Suprapubic skin (tissue), 4 donors: Measurements from ENCODE around the gene YIPF3. TPM values are rescaled to one million over a fixed set of nuclear protein-coding genes. Genes with fewer than 3 reads are reported as not detected.
"Not testable (repeated sequence)": the region's sequence is repeated elsewhere in the genome, so short reads cannot be mapped to it uniquely, and the experiment has no call there.

Source experiments
- DNase-seq, 2 donors: peaks; one replicate each; pipeline ENCODE4 v3.0.0-alpha.2; 2019; ENCODE audit warnings: low spot score in 2 of 2
- H3K27ac ChIP-seq: fragments of 200-600 bp; sonication (generic); one replicate; pipeline ENCODE4 v1.5.1; 2019
- H3K27me3 ChIP-seq: fragments of 200-600 bp; sonication (generic); one replicate; pipeline ENCODE4 v1.5.1; 2019
- H3K36me3 ChIP-seq: fragments of 200-600 bp; sonication (generic); one replicate; pipeline ENCODE4 v1.5.1; 2019
- H3K4me1 ChIP-seq: fragments of 200-600 bp; sonication (generic); one replicate; pipeline ENCODE4 v1.5.1; 2019
- H3K4me3 ChIP-seq: fragments of 200-600 bp; sonication (generic); one replicate; pipeline ENCODE4 v1.5.1; 2019; ENCODE audit warnings: mild to moderate bottlenecking
- H3K9me3 ChIP-seq: fragments of 200-600 bp; sonication (generic); one replicate; pipeline ENCODE4 v1.5.1; 2019
- CTCF ChIP-seq, 2 donors: fragments of 200-600 bp in 1 of 2; fragments of 450-650 bp in 1 of 2; sonication (generic) in 1 of 2; IDR thresholded peaks; one replicate each; pipeline ENCODE4 v1.5.1; 2016 to 2019; ENCODE audit warnings: antibody characterized with exemption in 2 of 2, mild to moderate bottlenecking in 1 of 2, moderate library complexity in 1 of 2
- EP300 ChIP-seq: sonication (generic); formaldehyde crosslinking; IDR thresholded peaks from one replicate; pipeline ENCODE4 v1.6.1; 2017; ENCODE audit warnings: antibody characterized with exemption
- POLR2A ChIP-seq, 2 donors: fragments of 450-650 bp; IDR thresholded peaks; one replicate each; pipeline ENCODE4 v1.6.1; 2017; ENCODE audit warnings: antibody characterized with exemption in 2 of 2, mild to moderate bottlenecking in 2 of 2, moderate library complexity in 2 of 2
- POLR2AphosphoS5 ChIP-seq, 3 donors: sonication (generic); formaldehyde crosslinking; IDR thresholded peaks; one replicate each; pipeline ENCODE4 v1.6.1; 2017; ENCODE audit warnings: antibody characterized with exemption in 3 of 3
- WGBS: methylation state at CpG from one replicate; pipeline ENCODE4 v1.1.5; 2018; 5-methylcytosine and 5-hydroxymethylcytosine counted together
- total RNA-seq, 4 donors: library from RNA; depleted of rRNA; stranded (reverse); fragments of >200 nt; gene quantifications; one replicate each; pipeline ENCODE4 v1.1.0, GENCODE V29; 2016

YIPF3 gene
- total RNA-seq, 4 donors from 2014 or later = 69.8 to 115 (median 84.6) TPM

- Histone ChIP-seq H3K36me3 (no peaks in the 10 kb centered on the region), H3K27me3 (peaks cover 23% of the 10 kb centered on the region), H3K4me1 (peaks cover 6% of the 10 kb centered on the region), H3K4me3 (no peak overlapping the region), H3K27ac (no peak overlapping the region), H3K9me3 (no peaks in the 10 kb centered on the region)
- 80% methylated on average over 4 of the region's 4 CpGs for WGBS
- TF ChIP-seq EP300 (no peak), POLR2A (IDR thresholded peaks at IDR 0.05) (no peak), POLR2AphosphoS5 (IDR thresholded peaks at IDR 0.05) (no peak), CTCF (IDR thresholded peaks at IDR 0.05) (no peak)
- no peak for DNase-seq
These were observed 48.5 kb downstream of the YIPF3 start for GRCh38 chr6:43468240-43468639.

- Histone ChIP-seq H3K4me3 (no peak overlapping the region), H3K36me3 (no peaks in the 10 kb centered on the region), H3K4me1 (peaks cover 6% of the 10 kb centered on the region), H3K9me3 (no peaks in the 10 kb centered on the region), H3K27me3 (peaks cover 25% of the 10 kb centered on the region), H3K27ac (no peak overlapping the region)
- TF ChIP-seq CTCF (IDR thresholded peaks at IDR 0.05) = no peak
- TF ChIP-seq POLR2AphosphoS5 (IDR thresholded peaks at IDR 0.05) = no peak
- TF ChIP-seq POLR2A (IDR thresholded peaks at IDR 0.05) = no peak
- TF ChIP-seq EP300 = no peak
- no peak for DNase-seq
- WGBS = 82% methylated on average over 4 of the region's 4 CpGs
These were observed 49.0 kb downstream of the YIPF3 start for GRCh38 chr6:43467752-43468151.

GRCh38 chr6:43467265-43467664 is 49.5 kb downstream of the YIPF3 start:
- 62% methylated on average over 5 of the region's 5 CpGs for WGBS
- H3K4me1 ChIP-seq, H3K4me3 ChIP-seq, DNase-seq, H3K9me3 ChIP-seq, H3K27ac ChIP-seq, H3K36me3 ChIP-seq: not testable (repeated sequence)
- H3K27me3 ChIP-seq = peaks cover 28% of the 10 kb centered on the region

- no peak overlapping the region for H3K4me3 ChIP-seq
- DNase-seq = no peak
- TF ChIP-seq POLR2A (IDR thresholded peaks at IDR 0.05) (no peak), POLR2AphosphoS5 (IDR thresholded peaks at IDR 0.05) (no peak), EP300 (no peak), CTCF (IDR thresholded peaks at IDR 0.05) (no peak)
- H3K4me1 ChIP-seq = peaks cover 6% of the 10 kb centered on the region
- no peaks in the 10 kb centered on the region for H3K9me3 ChIP-seq
- peaks cover 28% of the 10 kb centered on the region for H3K27me3 ChIP-seq
- H3K27ac ChIP-seq = no peak overlapping the region
- H3K36me3 ChIP-seq = no peaks in the 10 kb centered on the region
- WGBS = 77% methylated on average over 2 of the region's 2 CpGs
These were observed 50.8 kb downstream of the YIPF3 start for GRCh38 chr6:43465948-43466347.

- no peak for DNase-seq
- Histone ChIP-seq H3K4me1 (peaks cover 2% of the 10 kb centered on the region), H3K27ac (no peak overlapping the region), H3K36me3 (no peaks in the 10 kb centered on the region), H3K27me3 (peaks cover 21% of the 10 kb centered on the region), H3K4me3 (no peak overlapping the region), H3K9me3 (no peaks in the 10 kb centered on the region)
- 92% methylated on average over 8 of the region's 8 CpGs for WGBS
- TF ChIP-seq EP300 = no peak
- TF ChIP-seq CTCF (IDR thresholded peaks at IDR 0.05) = no peak
- no peak for TF ChIP-seq POLR2AphosphoS5 (IDR thresholded peaks at IDR 0.05)
- no peak for TF ChIP-seq POLR2A (IDR thresholded peaks at IDR 0.05)
These were observed 52.4 kb downstream of the YIPF3 start for GRCh38 chr6:43464337-43464736.

GRCh38 chr6:43461936-43462335 is 54.8 kb downstream of the YIPF3 start:
- H3K9me3 ChIP-seq = no peaks in the 10 kb centered on the region
- H3K27ac ChIP-seq = no peak overlapping the region
- H3K36me3 ChIP-seq = no peaks in the 10 kb centered on the region
- no peak overlapping the region for H3K4me3 ChIP-seq
- H3K27me3 ChIP-seq = peaks cover 27% of the 10 kb centered on the region
- 75% methylated on average over 5 of the region's 5 CpGs for WGBS
- no peak for DNase-seq
- no peaks in the 10 kb centered on the region for H3K4me1 ChIP-seq
- no peak for TF ChIP-seq POLR2A (IDR thresholded peaks at IDR 0.05)
- TF ChIP-seq CTCF (IDR thresholded peaks at IDR 0.05) = no peak
- no peak for TF ChIP-seq POLR2AphosphoS5 (IDR thresholded peaks at IDR 0.05)
- no peak for TF ChIP-seq EP300
